CD4-positive, alpha-beta T cell (primary cell): Measurements from ENCODE around the gene PLXND1. TPM values are rescaled to one million over a fixed set of nuclear protein-coding genes. Genes with fewer than 3 reads are reported as not detected.

ENCODE experiments used
- ATAC-seq: fragments of 200-7000 bp; cut with Tn5 transposase; one replicate; pipeline ENCODE4 v1.10.0; 2022; ENCODE audit warnings: mild to moderate bottlenecking; ENCODE audit not compliant: poor library complexity
- CTCF ChIA-PET: fragments of 350-600 bp; sonication (Branson Sonifier 250); formaldehyde crosslinking; loops from one replicate; lab custom pipeline; 2021; ENCODE audit warnings: antibody characterized with exemption, inconsistent platforms; lab: Charles Lee
- POLR2A ChIA-PET: fragments of 350-600 bp; sonication (Branson Sonifier 250); formaldehyde crosslinking; loops from one replicate; lab custom pipeline; 2021; ENCODE audit warnings: antibody characterized with exemption, inconsistent platforms; lab: Charles Lee
- DNase-seq, 14 experiments: peaks; one replicate each; pipeline ENCODE4 v3.0.0-alpha.2; 2013 to 2020; ENCODE audit warnings: mixed read lengths in 2 of 14
- H3K27ac ChIP-seq, 2 donors: one replicate each; pipeline versions ENCODE4 v1.5.1 to v1.7.0; 2013; ENCODE audit warnings: low read length in 2 of 2, low read depth in 1 of 2, mild to moderate bottlenecking in 1 of 2
- H3K27me3 ChIP-seq, 2 experiments: 1 replicate in 1 of 2; 2 replicates in 1 of 2; pipeline versions ENCODE4 v1.6.1 to v1.7.0; 2013; ENCODE audit warnings: low read length in 2 of 2, control low read depth in 1 of 2, mild to moderate bottlenecking in 1 of 2, moderate library complexity in 1 of 2; ENCODE audit not compliant: insufficient read depth in 2 of 2, control insufficient read depth in 1 of 2
- H3K36me3 ChIP-seq: one replicate; pipeline ENCODE4 v1.6.1; 2013; ENCODE audit warnings: low read length, control low read depth; ENCODE audit not compliant: insufficient read depth
- H3K4me1 ChIP-seq: one replicate; pipeline ENCODE4 v1.6.1; 2013; ENCODE audit warnings: low read length, control low read depth; ENCODE audit not compliant: insufficient read depth
- H3K4me3 ChIP-seq: one replicate; pipeline ENCODE4 v1.5.1; 2013; ENCODE audit warnings: mild to moderate bottlenecking, low read length, moderate library complexity
- H3K9me3 ChIP-seq, 2 experiments: 1 replicate in 1 of 2; 2 replicates in 1 of 2; pipeline versions ENCODE4 v1.6.1 to v1.7.0; 2013; ENCODE audit warnings: low read length in 2 of 2, mild to moderate bottlenecking in 2 of 2, control low read depth in 1 of 2, moderate library complexity in 1 of 2; ENCODE audit not compliant: control insufficient read depth in 1 of 2, insufficient read depth in 1 of 2
- H3K27ac Mint-ChIP-seq: one replicate; pipeline ENCODE4 v1.8.0; 2020; ENCODE audit warnings: mixed read lengths
- H3K27me3 Mint-ChIP-seq: one replicate; pipeline ENCODE4 v1.8.0; 2021; ENCODE audit warnings: mixed read lengths
- H3K36me3 Mint-ChIP-seq: one replicate; pipeline ENCODE4 v1.8.0; 2021; ENCODE audit warnings: low read depth, mixed read lengths
- H3K4me1 Mint-ChIP-seq: one replicate; pipeline ENCODE4 v1.8.0; 2021; ENCODE audit warnings: low read depth, mixed read lengths
- H3K4me3 Mint-ChIP-seq: one replicate; pipeline ENCODE4 v1.8.0; 2020; ENCODE audit warnings: mild to moderate bottlenecking, mixed read lengths
- H3K9me3 Mint-ChIP-seq: one replicate; pipeline ENCODE4 v1.8.0; 2020; ENCODE audit warnings: mixed read lengths
- CTCF ChIP-seq: fragments of 200-600 bp; IDR thresholded peaks from one replicate; pipeline ENCODE4 v1.8.0; 2022; ENCODE audit warnings: antibody characterized with exemption, mild to moderate bottlenecking
- intact Hi-C, 2 experiments: fragments of 100-400 bp; cut with DNase I in 1 of 2; cut with micrococcal nuclease in 1 of 2; formaldehyde crosslinking; loops; one replicate each; pipeline versions ENCODE4 v1.15.1 to v1.9.0; 2023 to 2025; cut with DNase I, micrococcal nuclease
- total RNA-seq, 174 experiments: library from RNA in 2 of 174; stranded (reverse) in 2 of 174; gene quantifications; one replicate each; pipeline ENCODE4 v1.2.3 and lab custom pipeline; 2021 to 2026

Gene PLXND1
- total RNA-seq, 2 experiments from 2014 or later = 61.7 to 62.5 TPM

DNA sequence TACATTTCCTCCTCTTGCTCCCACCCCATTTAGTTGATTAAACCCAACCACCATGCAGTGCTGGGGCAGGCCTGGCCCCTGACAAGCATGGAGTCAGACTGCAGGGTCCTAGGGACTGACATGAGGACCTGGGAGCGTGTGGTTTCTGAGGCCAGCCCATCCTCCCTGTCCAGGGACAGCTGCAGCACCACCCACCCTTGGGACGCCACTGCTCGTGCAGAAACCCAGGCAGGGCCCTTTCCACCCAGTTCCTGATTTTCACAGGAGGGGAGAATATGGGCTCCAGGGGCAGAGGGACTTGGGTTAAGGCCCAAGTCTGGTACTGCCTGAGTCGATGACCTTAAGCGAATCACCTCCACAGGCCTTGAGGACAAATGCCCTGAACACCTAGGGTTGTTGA lies 23.7 kb downstream of the PLXND1 start:
- H3K9me3 Mint-ChIP-seq = no peaks in the 10 kb centered on the region
- ATAC-seq = no peak
- Histone ChIP-seq H3K27ac (no peak overlapping the region), H3K27me3 (no peaks in the 10 kb centered on the region), H3K9me3 (no peaks in the 10 kb centered on the region), H3K4me1 (peaks cover 19% of the 10 kb centered on the region), H3K36me3 (no peaks in the 10 kb centered on the region), H3K4me3 (no peak overlapping the region)
- ChIA-PET POLR2A (interaction anchor here (1.5 kb wide), 1 partner anchor 23 kb away, joined by 3 read pairs; no protein-coding TSS in a partner anchor), CTCF (no interaction called here)
- H3K36me3 Mint-ChIP-seq = no peaks in the 10 kb centered on the region
- DNase-seq = no peak
- no peaks in the 10 kb centered on the region for H3K27me3 Mint-ChIP-seq
- H3K4me1 Mint-ChIP-seq = peaks cover 10% of the 10 kb centered on the region
- H3K4me3 Mint-ChIP-seq = no peak overlapping the region
- intact Hi-C loops = no loop called here
- no peak for TF ChIP-seq CTCF
- no peak overlapping the region for H3K27ac Mint-ChIP-seq

GRCh38 chr3:129581623-129582022 lies 24.9 kb downstream of the PLXND1 start:
- DNase-seq = no peak
- Histone ChIP-seq H3K9me3 (no peaks in the 10 kb centered on the region), H3K27me3 (no peaks in the 10 kb centered on the region), H3K27ac (no peak overlapping the region), H3K4me1 (peaks cover 31% of the 10 kb centered on the region), H3K4me3 (no peak overlapping the region), H3K36me3 (no peaks in the 10 kb centered on the region)
- Mint-ChIP-seq H3K4me1 (peaks cover 18% of the 10 kb centered on the region), H3K27ac (peak overlapping the region; percentile 67), H3K4me3 (no peak overlapping the region), H3K27me3 (no peaks in the 10 kb centered on the region), H3K36me3 (no peaks in the 10 kb centered on the region), H3K9me3 (no peaks in the 10 kb centered on the region)
- no peak for ATAC-seq
- POLR2A ChIA-PET = no interaction called here
- CTCF ChIA-PET = no interaction called here
- intact Hi-C loops = no loop called here
- no peak for TF ChIP-seq CTCF

DNA sequence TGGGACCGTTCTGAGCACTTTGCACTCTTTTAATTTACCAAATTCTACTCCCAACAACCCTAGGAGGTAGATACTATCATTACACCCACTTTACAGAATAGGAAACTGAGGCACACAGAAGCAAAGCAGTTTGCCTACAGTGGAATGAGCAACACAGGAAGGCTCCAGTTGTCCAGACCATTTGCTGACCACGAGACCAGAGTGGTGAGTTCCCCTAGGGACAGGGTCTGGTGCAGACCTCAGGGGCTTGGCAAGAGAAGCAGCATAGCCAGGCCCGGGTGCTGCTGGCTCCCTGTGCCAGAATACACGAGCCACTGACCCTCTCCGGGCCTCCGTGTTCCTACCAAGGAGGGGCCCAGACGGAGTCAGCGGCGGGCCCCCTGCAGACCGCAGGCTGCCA lies 26.5 kb downstream of the PLXND1 start:
- POLR2A ChIA-PET = no interaction called here
- no peak for DNase-seq
- CTCF ChIA-PET = no interaction called here
- Histone ChIP-seq H3K9me3 (no peaks in the 10 kb centered on the region), H3K36me3 (no peaks in the 10 kb centered on the region), H3K27ac (no peak overlapping the region), H3K4me3 (no peak overlapping the region), H3K27me3 (no peaks in the 10 kb centered on the region), H3K4me1 (peaks cover 47% of the 10 kb centered on the region)
- intact Hi-C loops = no loop called here
- Mint-ChIP-seq H3K4me1 (peaks cover 26% of the 10 kb centered on the region), H3K4me3 (no peak overlapping the region), H3K9me3 (no peaks in the 10 kb centered on the region), H3K36me3 (no peaks in the 10 kb centered on the region), H3K27me3 (no peaks in the 10 kb centered on the region), H3K27ac (peak overlapping the region; percentile 24)
- no peak for ATAC-seq
- no peak for TF ChIP-seq CTCF
